Kidney (tissue), 14 donors: ENCODE results near the gene NXPE1. TPM values are rescaled to one million over a fixed set of nuclear protein-coding genes. Genes with fewer than 3 reads are reported as not detected.

ENCODE experiments used
- DNase-seq, 5 donors: peaks; one replicate each; pipeline ENCODE4 v3.0.0-alpha.2; 2013 to 2020
- FAIRE-seq: peaks from 2 replicates; lab custom pipeline; 2012; peaks lifted over from hg19 to GRCh38; lab: Jason Lieb, UNC
- H3K27ac ChIP-seq, 2 donors: one replicate each; pipeline ENCODE4 v1.7.0; 2013; ENCODE audit warnings: low read depth in 2 of 2, low read length in 2 of 2, inconsistent platforms in 1 of 2
- H3K27me3 ChIP-seq: one replicate; pipeline ENCODE4 v1.7.1; 2013; ENCODE audit warnings: low read length, inconsistent platforms; ENCODE audit not compliant: control insufficient read depth, insufficient read depth
- H3K36me3 ChIP-seq, 3 donors: one replicate each; pipeline versions ENCODE4 v1.7.0 to v1.7.1; 2013; ENCODE audit warnings: low read length in 3 of 3, control low read depth in 1 of 3, inconsistent platforms in 1 of 3; ENCODE audit not compliant: insufficient read depth in 3 of 3, control insufficient read depth in 2 of 3
- H3K4me1 ChIP-seq, 3 donors: one replicate each; pipeline versions ENCODE4 v1.7.0 to v1.7.1; 2013; ENCODE audit warnings: low read length in 3 of 3, inconsistent platforms in 1 of 3, low read depth in 1 of 3; ENCODE audit not compliant: control insufficient read depth in 2 of 3, insufficient read depth in 2 of 3
- H3K4me3 ChIP-seq, 3 donors: one replicate each; pipeline versions ENCODE4 v1.7.0 to v1.8.1; 2013; ENCODE audit warnings: low read length in 3 of 3, control low read depth in 1 of 3, inconsistent platforms in 1 of 3
- H3K9ac ChIP-seq, 3 donors: one replicate each; pipeline versions ENCODE4 v1.7.0 to v1.7.1; 2013; ENCODE audit warnings: low read length in 3 of 3, control low read depth in 1 of 3, inconsistent platforms in 1 of 3
- H3K9me3 ChIP-seq, 3 donors: one replicate each; pipeline versions ENCODE4 v1.7.0 to v1.7.1; 2013; ENCODE audit warnings: low read length in 3 of 3, control low read depth in 1 of 3, inconsistent platforms in 1 of 3; ENCODE audit not compliant: control insufficient read depth in 2 of 3, insufficient read depth in 1 of 3
- CTCF ChIP-seq: IDR thresholded peaks from 3 replicates; pipeline ENCODE4 v1.5.1; 2012; ENCODE audit warnings: mild to moderate bottlenecking, moderate library complexity, borderline replicate concordance; ENCODE audit not compliant: insufficient read depth; ENCODE audit errors: extremely low read depth
- intact Hi-C: fragments of 100-400 bp; cut with DNase I; formaldehyde crosslinking; loops from one replicate; pipeline ENCODE4 v1.11.1; 2022
- polyA plus RNA-seq: library from polyadenylated mRNA; stranded (reverse); fragments of 350-450 nt; fragmentation: Illumina TruSeq; extraction: RNeasy Lipid Tissue Mini Kit (QIAGEN cat#74804); gene quantifications from one replicate; pipeline ENCODE4 v1.2.3, GENCODE V29; 2014; ENCODE audit warnings: low read depth, low replicate concordance; ENCODE audit not compliant: insufficient read depth
- total RNA-seq: library from RNA; stranded (reverse); fragmentation: NEBNext Ultra II Directional; extraction: Animal tissue kit (Norgen Biotek cat#: 25700); gene quantifications from one replicate; pipeline ENCODE4 v1.2.1, GENCODE V29; 2021
- donor health status: control.
- donor health status: control.
- donor health status: control.
- donor health status: control.
- donor health status: control.
- donor health status: DM: yes; HTN: yes; CAD: no.
- donor health status: Normal renal cell carcinoma (clear cell type).

The NXPE1 gene
- total and polyA plus RNA-seq, 2 donors from 2014 or later = 0.25 TPM; not detected in 1

DNA sequence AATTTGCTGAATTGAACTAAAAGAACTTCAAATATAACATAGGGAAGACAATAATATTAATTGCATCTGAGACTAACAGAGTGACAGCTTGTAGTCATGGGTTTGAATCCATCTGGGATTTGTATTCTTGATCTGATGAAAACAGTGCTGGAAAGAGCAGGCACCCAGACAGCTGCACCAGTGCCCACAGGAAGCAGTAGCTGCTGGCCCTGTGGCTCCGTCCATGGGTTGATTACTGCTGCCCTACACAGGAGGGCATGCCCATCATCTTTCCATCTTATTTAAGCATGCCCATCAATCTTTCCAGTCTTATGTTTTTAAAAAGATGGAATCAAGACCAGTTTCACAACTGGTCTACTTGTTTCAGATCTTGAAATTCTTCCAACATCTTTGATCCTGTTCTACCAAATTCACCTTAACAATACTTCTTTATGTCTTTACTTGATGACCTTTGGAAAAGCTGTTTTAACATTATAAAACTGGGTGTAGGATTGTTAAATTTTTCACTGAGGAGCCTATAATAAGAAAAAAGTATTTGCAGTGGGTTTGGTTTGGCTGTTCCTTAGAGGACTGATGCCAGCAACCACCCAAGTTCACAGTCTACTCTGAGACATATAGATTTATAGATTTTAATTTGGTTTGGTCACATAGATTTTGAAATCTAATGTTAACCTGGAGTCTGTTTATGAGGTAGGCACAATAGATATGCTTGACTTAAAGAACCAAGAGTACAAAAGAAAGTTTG is 36.7 kb upstream of the NXPE1 start:
- DNase-seq (no peak), FAIRE-seq (no peak)
- no peaks in the 10 kb centered on the region for H3K27me3 ChIP-seq
- H3K27ac ChIP-seq = no peak overlapping the region
- no peak for TF ChIP-seq CTCF
- H3K4me3 ChIP-seq = no peak overlapping the region
- H3K4me1 ChIP-seq = no peaks in the 10 kb centered on the region
- H3K9me3 ChIP-seq = no peaks in the 10 kb centered on the region
- intact Hi-C loops = no loop called here
- H3K9ac ChIP-seq = no peak overlapping the region
- no peaks in the 10 kb centered on the region for H3K36me3 ChIP-seq

DNA sequence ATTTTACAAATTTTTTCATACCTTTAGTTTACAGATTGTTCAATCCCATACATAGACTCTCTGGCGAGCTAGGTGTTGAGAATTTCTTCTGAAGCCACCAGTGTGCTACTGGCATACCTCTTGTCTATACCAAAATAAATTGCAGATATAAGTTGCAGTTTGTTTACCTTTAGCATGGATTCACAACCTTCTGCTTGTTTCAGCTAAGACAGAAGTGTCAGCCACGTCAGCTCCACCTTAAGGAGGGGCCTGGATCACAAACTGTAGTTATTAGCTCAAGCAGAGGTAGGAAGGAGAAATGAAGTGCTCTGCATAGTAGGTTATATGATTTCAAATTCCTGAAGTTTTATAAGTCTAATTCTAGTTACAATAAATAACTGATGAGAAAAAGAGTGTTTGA is 35.9 kb upstream of the NXPE1 start, which contains the start of gene NXPE4:
Gene NXPE4, minus strand, starts transcription at position 216 of the 400 bp plus-strand sequence. CDS start 1,027 bp downstream, outside the sequence.
- TF ChIP-seq CTCF = no peak
- intact Hi-C loops = no loop called here
- H3K4me3 ChIP-seq = no peak within 1 kb of the TSS
- no peaks in the 10 kb centered on the region for H3K4me1 ChIP-seq
- no peak within 1 kb of the TSS for H3K27ac ChIP-seq
- no peak within 1 kb of the TSS for H3K9ac ChIP-seq
- H3K9me3 ChIP-seq = no peaks in the 10 kb centered on the region
- H3K36me3 ChIP-seq = no peaks in the 10 kb centered on the region
- DNase-seq (no peak), FAIRE-seq (no peak)
- no peaks in the 10 kb centered on the region for H3K27me3 ChIP-seq

GRCh38 chr11:114594703-114595102 is 35.0 kb upstream of the NXPE1 start:
- H3K4me3 ChIP-seq = no peak overlapping the region
- no peak for TF ChIP-seq CTCF
- H3K27ac ChIP-seq = no peak overlapping the region
- FAIRE-seq (no peak), DNase-seq (no peak)
- H3K27me3 ChIP-seq = no peaks in the 10 kb centered on the region
- H3K36me3 ChIP-seq = no peaks in the 10 kb centered on the region
- no peaks in the 10 kb centered on the region for H3K9me3 ChIP-seq
- intact Hi-C loops = no loop called here
- H3K4me1 ChIP-seq = no peaks in the 10 kb centered on the region
- no peak overlapping the region for H3K9ac ChIP-seq
